ENCODE measurements around the gene PSMA7.

The PSMA7 gene

DNA sequence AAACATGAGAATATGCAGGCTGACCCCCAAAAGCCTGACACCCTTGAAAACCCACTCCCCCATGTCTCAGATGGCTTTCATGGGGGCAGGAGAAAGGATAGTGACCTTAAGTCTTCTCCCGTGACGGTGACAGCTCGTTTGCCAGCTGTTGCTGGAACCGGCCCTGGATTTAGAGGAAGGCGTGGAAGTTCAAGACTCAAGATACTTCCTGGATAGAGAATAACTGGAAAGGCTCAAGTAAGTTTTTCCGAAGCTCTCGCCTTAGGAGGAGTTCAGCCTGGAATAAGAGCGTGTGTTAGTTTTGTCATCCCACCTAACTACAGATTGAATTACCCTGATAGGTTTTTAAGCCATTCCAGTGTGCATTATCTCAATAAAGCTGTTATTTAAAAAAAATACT is 28.1 kb upstream of the PSMA7 start:
- DNase-seq: no peak

DNA sequence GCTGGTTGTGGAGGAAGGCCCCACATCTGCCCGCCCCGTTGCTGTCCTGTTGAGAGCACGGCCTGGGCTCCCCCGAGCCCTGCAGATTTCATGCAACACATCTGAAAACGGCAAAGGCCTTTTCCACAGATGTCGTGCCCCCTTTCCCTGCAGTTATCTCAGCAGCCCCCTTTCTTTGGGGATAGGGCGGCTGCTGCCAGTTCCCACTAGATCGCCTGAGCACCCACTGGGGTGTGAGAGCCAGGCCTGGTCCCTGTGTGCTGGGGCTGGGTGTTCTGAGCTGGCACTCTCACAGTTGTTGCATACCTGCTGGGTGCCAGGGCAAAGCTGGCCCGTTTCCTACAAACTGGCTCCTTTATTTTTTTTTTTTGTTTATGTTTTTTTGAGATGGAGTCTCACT is 27.3 kb upstream of the PSMA7 start:
- DNase-seq: no peak

DNA sequence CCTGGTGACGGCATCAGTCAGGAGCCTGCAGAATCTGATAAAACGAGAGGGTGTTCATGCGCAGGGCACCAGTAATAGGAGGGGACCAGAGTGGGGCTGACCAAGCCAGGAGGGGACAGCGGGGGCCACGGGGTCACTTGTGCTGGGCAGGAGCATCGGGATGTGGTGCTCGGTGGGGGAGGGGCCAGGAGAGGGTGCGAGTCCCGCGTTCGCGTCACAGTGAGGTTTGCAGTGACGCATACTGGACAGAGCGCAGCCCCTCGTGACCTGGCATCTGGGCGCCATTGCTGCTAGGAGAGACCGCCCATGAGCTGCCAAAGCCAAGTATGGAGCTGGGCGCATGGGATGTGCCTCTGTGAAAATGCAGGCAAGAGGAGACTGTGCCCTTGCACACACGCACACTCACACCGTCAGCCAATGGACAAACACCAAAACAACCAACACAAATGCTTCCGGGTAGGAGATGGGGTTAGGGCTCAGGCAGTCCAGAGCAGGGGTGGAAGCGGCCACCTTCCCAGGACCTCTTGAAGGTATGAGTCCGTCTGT is 25.8 kb upstream of the PSMA7 start:
- DNase-seq: no peak

DNA sequence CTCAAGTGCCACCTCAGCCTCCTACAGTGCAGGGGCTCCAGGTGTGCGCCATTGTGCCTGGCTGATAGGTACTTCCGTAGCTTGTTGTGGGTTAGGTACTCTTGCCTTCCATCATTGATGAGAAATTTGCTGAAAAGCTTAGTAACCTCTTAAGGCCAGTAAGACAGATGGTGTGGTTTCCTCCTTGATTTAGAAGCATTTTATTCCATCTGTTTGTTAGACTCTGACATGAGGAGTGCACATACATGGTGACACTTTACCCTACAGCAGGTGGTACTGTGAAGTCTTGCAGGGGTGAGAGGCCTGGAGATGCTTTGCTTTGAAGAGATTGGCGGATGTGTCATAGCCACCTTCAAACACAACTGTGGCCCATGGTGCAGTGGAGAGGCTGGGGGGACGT is 24.9 kb upstream of the PSMA7 start:
- no peak for DNase-seq

DNA sequence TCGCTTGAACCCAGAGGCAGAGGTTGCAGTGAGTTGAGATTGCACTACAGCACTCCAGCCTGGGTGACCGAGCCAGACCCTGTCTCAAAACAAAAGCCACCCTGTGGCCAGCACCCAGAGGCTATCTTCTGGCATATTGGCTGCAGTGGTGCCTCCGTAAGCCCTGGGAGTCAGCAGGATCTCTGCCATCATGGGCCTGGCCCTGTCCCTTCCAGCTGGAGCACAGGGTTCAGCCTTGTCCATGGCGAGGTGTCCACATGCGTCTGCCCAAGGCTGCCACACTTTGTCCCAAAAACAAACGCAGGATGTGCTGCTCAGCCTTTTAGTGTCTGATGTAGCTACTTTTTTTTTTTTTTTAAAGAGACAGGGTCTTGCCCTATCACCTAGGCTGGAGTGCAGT is 24.3 kb upstream of the PSMA7 start:
- DNase-seq: no peak

DNA sequence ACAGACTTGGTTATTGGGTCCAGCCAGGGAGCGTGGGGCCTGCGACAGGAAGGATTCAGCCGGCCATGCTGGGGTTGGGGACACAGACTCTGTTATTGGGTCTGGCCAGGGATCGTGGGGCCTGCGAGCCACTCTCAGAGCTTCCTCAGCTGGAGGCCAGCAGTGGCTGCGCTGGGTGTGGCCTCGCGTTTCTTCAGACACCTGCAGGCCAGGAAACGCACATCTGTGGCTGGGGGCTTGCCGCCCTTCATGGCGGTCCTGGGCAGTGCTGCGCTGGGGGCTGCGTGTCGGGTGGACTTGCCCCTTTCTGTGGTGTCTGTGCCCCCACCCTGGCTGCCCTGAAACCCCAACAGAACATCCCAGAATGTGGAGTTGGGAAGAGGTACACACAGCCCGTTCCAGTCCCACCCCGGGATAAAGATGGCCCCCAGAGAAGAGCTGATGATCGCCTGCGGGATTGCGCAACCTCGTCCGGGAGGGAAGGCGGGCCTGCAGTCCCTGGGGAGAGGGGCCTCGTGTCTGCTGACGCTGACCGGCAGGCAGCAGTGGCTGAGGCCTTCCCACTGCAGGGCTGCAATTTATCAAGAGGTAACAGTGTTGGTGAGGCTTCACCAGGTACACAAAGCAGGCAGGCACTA is 22.7 kb upstream of the PSMA7 start:
- no peak for DNase-seq

DNA sequence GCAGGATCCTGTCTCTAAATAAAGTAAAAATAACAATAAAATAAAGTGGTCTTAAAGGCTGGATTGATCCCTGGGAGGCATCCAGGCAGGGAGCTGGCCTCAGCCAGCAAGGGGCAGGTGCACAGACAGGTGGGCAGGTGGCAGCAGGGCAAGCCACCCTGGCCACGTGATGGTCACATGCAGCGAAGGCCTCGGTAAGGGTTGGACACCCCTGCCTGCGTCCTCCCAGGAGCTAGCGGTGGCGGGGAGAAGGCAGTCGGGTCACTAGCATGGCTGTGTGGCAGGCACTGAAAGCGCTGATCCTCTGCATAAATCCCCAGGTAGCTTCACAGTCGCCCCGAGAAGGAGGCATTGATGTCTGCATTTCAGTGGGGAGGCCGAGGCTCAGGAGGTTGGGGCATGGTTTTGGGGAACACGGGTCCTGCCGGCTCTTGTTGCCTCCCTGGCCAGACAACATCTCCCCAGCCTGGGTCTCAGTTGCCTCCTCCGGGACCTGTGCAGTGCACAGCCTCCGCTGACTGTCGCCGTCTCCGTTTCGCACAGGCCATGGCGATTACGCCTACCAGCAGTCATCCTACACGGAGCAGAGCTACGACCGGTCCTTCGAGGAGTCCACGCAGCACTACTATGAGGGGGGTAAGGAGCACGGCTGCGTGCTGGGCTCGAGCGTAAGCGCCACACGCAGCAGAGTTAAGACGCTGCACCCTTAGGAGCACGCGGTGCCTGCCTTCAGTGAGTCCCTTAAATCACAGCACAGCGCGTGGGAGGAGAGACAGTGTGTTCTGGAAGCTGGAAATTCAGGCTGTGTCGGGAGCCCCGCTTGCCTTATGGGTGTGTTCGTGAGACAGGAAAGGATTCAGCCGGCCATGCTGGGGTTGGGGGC is 21.9 kb upstream of the PSMA7 start:
- DNase-seq: no peak

DNA sequence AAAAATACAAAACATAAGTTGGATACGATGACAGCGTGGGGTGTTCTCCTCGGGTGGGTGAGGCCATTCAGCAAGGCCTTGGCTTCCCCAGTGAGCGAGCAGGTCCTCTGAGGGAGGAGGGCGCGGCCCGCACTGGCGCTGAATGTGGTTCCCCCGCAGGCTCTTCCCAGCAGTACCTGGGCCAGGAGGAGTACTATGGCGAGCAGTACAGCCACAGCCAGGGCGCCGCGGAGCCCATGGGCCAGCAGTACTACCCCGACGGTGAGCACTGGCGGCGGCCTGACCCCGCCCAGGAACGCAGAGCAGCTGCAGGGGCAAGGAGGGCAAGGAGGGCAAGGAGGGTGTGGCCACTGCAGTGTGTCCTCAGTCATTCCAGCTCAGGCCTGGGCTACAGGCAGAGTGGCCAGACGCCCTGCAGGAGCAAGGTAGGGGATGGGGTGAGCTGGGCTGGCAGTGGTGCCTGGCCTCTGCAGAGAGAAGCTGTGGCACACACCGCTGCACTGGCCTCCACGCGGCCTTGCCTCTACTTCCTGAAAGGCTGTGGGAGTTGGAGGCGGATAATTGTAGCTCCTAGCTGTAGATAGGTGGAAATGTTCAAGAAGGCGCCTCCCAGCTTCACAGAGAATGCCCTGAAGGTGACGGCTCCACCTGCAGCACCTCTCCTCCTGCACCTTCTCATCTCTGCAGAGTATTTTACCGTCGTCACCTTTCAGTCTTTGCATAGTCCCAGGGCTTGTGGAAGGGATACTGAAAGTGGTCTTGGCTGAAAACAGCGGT is 21.0 kb upstream of the PSMA7 start:
- DNase-seq: no peak

DNA sequence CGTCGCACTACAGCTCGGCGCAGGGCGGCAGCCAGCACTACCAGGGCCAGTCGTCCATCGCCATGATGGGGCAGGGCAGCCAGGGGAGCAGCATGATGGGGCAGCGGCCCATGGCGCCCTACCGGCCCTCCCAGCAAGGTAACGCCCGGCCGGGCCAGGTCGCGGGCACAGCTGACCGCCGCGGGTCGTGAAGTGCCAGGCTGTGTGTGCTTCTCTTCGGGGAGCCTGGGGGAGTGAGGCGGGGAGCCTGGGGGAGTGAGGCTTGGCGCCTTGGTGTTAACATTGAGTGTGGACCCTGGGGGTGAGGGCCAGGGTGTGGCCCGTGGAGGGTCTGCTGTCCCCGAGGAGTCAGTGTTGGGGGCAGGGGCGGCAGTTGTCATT is 20.3 kb upstream of the PSMA7 start:
- no peak for DNase-seq

DNA sequence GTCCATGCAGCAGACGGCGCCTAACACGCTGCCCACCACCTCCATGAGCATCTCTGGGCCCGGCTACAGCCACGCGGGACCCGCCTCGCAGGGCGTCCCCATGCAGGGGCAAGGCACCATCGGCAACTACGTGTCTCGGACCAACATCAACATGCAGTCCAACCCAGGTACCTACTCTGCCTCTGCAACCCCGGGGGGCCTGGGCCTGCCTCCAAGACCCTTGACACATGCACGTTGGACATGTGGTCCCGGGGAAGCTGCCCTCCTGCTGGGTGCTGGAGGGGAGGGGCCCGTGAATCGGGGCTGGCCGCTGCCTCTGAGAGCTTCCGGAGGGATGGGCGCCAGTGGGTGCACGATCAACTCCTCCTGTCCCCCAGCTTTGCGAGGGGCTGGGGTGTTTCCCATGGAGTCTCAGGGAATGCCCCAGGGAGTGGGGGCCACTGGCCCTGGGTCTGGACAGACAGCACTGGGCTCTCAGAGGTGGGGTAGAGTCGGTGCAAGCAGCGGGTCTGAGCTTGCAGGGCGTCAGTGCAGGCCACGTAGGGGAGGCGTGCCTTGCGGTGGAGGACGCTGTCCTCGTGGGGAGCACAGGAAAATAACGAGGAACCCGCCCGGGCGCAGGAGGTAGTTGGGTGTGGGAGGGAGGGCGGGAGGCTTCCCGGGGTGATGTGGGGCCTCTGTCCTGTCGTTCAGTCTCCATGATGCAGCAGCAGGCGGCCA is 19.7 kb upstream of the PSMA7 start:
- no peak for DNase-seq

DNA sequence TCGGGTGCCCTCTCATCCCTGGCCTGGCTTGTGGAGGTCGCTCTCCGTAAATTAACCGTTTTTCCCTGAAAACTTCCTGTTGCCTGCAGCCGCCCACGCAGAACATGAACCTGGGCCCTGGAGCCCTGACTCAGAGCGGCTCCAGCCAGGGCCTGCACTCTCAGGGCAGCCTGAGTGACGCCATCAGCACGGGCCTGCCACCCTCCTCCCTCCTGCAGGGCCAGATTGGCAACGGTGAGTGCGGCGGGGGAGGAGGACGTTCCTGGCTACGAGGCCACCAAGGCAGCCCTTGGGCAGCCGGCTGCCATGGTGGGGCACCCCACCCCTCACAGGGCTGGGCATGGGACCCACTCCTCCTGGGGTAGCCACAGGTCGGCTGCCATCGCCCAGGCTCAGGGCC is 18.2 kb upstream of the PSMA7 start:
- no peak for DNase-seq

DNA sequence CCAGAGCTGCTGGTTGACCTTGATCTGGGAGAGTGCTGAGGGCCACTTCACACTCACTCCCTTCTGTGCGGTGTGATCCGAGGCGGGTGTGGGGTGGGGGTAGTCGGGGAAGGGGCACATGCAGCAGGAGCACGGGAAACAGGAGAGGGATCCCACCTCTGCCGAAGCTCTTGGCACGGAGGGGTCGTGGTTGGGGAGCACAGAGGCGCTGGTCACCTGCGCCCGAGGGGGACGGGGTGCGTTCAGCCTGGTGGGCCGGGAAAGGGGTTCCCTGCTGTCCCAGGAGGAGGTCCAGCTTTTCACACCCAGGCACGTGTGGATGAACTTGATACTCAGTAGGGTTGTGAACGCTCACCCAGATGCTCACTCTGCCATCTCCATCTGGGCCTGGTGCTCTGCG is 17.7 kb upstream of the PSMA7 start:
- no peak for DNase-seq

DNA sequence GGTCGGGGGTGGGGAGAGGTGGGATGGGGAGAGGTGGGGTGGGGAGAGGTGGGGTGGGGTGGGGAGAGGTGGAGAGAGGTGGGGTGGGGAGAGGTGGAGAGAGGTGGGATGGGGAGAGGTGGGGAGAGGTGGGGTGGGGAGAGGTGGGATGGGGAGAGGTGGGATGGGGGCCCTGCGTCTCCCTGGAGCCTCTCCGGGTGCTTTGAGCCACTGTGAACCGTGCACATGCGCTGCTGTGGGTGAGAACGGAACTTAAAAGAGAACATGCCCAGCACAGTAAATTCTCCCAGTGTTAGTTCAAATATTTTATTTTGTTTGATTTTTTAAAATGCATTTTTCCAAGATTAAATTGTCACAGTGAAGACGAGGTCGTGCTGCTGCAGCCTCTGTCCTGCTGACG is 17.1 kb upstream of the PSMA7 start:
- DNase-seq: no peak

DNA sequence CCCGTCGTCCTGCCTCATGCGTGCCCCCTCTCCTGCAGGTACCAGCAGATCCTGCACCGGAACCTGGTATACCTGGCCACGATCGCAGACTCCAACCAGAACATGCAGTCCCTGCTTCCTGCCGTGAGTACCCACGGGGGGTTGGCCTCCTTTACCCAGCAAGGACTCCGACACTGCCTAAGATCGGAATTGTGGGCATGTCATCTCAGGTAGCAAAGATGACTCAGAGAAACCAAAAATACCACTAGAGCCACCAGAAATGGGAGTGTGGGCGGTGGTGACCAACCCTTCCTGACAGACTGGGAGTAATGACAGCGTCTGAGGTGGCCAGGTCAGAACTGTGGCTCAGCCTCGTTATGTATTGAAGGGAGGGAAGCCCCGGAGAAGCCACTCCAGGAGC is 16.6 kb upstream of the PSMA7 start:
- no peak for DNase-seq

DNA sequence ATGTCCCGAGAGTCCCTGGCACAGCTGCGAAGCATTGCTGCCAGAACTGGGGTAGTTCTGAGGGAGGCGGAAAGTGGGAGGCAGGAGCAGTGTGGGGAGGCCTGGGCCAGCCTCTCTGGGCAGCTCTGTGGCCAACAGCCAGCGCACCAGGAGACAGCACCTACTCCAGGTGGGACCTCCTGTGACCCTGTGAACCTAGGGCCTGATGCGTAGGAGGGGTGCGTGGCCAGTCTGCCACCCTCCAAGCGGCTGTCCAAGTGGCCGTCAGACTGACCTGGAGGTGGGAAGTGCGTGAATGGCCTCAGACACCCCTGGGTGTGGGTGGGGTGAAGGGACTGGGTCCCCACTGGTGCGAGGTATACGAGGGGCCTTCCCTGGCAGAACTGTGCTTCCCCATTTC is 15.9 kb upstream of the PSMA7 start:
- no peak for DNase-seq

DNA sequence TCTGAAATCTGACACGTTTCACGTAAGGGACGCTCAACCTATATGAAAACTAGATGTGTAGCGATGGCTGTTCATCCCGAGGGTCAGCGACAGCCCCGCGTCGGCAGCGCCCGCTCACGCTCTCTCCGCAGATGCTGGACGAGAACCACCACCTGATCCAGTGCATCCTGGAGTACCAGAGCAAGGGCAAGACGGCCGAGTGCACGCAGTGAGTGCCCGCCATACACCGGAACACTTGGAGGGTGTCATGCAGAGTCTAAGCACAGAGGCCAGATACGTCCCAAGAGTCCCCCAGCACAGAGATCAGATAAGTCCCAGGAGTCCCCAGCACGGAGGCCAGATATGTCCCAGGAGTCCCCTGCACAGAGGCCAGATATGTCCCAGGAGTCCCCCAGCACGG is 15.3 kb upstream of the PSMA7 start:
- no peak for DNase-seq

DNA sequence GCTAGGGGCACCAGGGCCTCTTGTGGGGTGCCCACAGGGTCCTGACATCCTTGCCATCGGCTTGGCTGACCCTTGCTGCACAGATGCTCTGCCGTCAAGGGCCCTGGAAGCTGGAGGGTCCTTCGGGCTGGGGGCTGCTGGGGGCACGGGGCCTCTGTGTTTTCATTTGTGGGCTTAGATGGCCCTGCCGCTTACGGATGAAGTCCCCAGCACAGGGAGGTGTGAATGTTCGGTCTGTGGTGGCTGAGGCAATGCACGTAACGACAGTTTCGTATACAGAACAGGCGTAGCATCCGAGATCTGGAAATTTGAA is 14.8 kb upstream of the PSMA7 start:
- no peak for DNase-seq

DNA sequence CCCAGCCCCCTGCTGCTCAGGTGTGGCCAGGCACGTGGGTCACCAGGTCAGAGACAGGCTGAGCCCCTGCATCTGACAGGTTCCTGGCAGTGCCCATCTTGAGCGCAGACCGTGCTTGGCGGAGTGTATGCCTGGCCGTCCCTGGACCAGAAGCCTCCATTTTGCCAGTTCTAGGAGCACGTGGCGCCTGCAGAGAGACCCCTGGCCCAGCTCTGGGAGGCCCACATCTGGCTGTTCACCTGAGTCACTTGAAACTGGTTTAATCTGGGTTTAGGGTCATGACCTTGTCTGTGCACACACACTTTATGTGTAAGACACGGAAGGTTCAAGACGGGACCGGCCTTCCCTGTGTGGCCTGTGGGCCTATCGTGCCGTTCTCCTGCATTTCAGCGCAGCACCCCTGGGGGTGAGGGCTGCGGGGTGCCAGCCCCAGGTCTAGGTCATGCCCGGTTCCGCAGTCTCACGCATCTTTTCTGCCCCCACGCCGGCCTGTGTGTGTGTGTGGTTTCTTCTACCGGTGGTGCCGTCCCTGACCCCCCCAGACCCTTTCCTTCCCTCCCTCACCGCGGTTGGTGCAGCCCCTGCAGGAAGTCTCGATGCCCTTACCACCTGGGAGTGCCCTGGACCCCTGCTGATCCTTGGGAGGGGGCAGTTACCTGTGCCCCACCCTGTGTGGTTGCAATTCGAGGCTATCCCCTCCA is 14.3 kb upstream of the PSMA7 start:
- no peak for DNase-seq

DNA sequence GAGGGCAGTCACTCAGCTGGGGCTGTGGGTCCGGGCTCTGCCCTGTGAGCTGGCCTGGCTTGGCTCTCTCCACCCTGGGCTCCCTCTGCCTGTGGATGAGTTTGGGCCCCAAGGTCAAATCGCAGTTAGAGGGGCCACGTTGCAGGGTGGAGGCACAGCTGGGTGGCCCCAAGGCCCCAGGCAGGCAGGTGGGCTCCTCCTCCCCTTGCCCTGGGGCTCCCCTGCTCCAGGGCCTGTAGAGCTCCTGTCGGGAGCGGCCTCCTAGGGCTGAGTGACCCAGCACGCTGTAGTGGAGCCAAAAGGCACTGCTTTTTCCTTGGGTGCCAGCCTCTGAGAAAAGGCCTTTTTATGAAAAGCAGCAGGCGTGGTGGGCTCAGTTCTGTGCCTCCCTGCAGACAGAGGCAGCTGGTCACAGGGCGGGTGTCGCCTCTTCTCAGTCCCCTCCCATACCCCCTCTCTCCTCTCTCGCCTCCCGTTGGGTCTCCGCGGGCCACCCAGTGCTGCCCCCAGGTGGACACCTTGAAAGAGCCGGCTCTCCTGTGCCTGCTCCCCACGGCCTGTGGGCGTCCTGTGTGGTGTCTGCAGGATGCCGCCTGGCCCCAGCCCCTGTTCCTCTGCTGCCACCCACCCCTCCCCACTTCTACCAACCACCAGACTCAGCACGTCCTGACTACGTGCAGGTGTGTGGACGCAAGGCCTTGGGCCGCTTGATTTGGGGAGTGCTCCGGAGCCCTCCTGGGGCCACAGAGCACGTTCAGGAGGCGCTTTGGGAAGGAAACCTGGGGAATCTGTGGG is 13.6 kb upstream of the PSMA7 start:
- peak; percentile 64 for DNase-seq

DNA sequence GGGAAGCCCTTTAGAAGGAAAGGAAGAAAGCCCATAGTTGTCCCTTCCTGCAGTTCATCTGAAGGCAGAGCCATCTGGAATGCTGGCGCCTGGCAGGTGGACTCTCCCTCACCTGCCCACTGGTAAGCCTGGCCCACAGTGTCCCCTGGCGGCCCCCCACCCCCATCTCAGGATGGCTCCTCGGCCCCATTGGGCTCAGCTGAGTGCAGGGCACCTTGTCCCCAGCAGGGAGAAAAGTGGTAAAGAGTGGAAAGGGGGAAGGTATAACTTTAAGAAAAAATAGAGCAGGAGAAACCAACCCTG is 13.0 kb upstream of the PSMA7 start:
- DNase-seq: no peak

DNA sequence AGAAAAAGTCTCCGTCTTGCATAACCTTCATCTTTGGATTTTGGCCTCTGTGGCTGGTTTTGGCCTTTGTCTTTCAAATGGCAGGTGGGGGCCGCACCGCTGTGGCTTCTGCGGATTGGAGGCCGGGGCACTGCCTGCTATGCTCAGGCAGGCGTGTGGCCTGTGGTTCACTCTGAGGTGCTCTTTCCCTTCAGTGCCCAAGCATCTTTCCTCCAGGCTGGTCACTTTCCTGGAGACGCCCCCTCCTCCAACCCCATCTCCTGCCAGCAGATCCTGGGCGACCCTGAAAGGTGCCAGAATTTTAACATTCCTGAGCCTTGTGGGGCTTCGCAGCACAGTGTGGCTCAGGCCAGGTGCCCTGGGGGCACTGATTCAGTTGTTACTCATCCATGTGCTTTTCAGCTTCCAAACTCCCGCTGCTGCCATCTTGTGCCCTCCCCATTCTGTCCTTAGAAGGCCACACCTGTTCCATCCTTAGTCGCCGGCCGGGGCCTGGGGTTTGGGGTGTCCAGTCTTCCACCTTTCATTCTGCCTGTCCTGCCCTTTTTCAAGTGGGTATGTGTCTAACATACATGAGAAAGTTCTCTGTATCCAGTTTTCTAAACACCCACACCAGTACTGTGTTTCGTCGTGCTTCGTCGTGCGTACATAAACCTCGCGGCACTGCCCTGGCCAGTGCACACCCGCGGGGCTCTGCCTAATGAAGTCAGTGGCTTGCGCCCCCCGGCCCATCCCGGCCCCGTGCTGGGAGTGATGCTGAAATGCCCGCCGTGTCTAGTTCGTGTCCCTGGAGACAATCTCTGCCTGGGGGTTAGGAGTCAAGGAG is 12.4 kb upstream of the PSMA7 start:
- DNase-seq: no peak
